ENCODE measurements around the gene DSG4.

- TF ChIP-seq CTCF (IDR thresholded peaks at IDR 0.05) = no peak
- TF ChIP-seq EZH2 (IDR thresholded peaks at IDR 0.05) = no peak
- TF ChIP-seq EZH2phosphoT487 (IDR thresholded peaks at IDR 0.05) = no peak
These were observed 64.9 kb downstream of the DSG4 start for GRCh38 chr18:31441493-31441892.
